GM12801 (cell line): ENCODE results near the gene SCN4B.

Experiments used
- CTCF ChIP-seq: IDR thresholded peaks from one replicate; pipeline ENCODE4 v1.5.1; 2011; ENCODE audit warnings: control low read depth; ENCODE audit not compliant: insufficient read length; ENCODE audit errors: extremely low read depth

SCN4B gene

GRCh38 chr11:118164885-118165284 lies 12.3 kb upstream of the SCN4B start:
- TF ChIP-seq CTCF = no peak

GRCh38 chr11:118163494-118163893 lies 10.9 kb upstream of the SCN4B start:
- no peak for TF ChIP-seq CTCF

- no peak for TF ChIP-seq CTCF
Observed at GRCh38 chr11:118162846-118163245, 10.2 kb upstream of the SCN4B start.

- no peak for TF ChIP-seq CTCF
Observed at GRCh38 chr11:118161786-118162185, 9.2 kb upstream of the SCN4B start.

- no peak for TF ChIP-seq CTCF
Observed at GRCh38 chr11:118157186-118157895, 4.7 kb upstream of the SCN4B start.

- TF ChIP-seq CTCF = no peak
Observed at GRCh38 chr11:118156531-118157185, 4.0 kb upstream of the SCN4B start.

GRCh38 chr11:118155776-118156530 lies 3.3 kb upstream of the SCN4B start:
- no peak for TF ChIP-seq CTCF
